ENCODE data around the gene OST4.

Gene OST4

DNA sequence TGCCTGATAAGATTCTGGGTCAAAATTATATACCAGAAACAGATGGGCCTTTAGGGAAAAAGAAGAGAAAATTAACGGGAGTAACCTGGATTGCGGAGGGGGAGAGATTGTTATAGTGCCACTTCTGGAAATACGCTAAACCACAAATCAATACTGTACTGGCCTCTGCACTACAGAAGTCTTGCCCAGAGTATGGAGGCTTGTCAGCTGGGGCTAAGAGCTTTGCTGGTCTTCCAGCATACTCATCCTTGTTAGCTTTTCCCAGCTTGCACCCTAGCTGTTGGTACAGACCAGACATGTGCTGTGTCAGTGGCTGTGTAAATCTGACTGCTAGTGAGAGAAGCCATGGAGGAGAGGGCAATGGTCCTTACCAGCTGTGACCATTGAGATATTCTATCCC is 11.1 kb downstream of the OST4 start:
- TF ChIP-seq TAF1 (IDR thresholded peaks at IDR 0.05; ENCODE audit: low read depth), result no peak
- no peak for TF ChIP-seq FOXM1 (IDR thresholded peaks at IDR 0.05; ENCODE audit: borderline replicate concordance, low read depth)
- TF ChIP-seq EP300 (IDR thresholded peaks at IDR 0.05; ENCODE audit: borderline replicate concordance), result no peak
- no peak for TF ChIP-seq CEBPB (IDR thresholded peaks at IDR 0.05)
- TF ChIP-seq, protein P1, sequence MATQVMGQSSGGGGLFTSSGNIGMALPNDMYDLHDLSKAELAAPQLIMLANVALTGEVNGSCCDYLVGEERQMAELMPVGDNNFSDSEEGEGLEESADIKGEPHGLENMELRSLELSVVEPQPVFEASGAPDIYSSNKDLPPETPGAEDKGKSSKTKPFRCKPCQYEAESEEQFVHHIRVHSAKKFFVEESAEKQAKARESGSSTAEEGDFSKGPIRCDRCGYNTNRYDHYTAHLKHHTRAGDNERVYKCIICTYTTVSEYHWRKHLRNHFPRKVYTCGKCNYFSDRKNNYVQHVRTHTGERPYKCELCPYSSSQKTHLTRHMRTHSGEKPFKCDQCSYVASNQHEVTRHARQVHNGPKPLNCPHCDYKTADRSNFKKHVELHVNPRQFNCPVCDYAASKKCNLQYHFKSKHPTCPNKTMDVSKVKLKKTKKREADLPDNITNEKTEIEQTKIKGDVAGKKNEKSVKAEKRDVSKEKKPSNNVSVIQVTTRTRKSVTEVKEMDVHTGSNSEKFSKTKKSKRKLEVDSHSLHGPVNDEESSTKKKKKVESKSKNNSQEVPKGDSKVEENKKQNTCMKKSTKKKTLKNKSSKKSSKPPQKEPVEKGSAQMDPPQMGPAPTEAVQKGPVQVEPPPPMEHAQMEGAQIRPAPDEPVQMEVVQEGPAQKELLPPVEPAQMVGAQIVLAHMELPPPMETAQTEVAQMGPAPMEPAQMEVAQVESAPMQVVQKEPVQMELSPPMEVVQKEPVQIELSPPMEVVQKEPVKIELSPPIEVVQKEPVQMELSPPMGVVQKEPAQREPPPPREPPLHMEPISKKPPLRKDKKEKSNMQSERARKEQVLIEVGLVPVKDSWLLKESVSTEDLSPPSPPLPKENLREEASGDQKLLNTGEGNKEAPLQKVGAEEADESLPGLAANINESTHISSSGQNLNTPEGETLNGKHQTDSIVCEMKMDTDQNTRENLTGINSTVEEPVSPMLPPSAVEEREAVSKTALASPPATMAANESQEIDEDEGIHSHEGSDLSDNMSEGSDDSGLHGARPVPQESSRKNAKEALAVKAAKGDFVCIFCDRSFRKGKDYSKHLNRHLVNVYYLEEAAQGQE (IDR thresholded peaks at IDR 0.05; ENCODE audit: low read depth), result no peak
- TF ChIP-seq RAD21 (IDR thresholded peaks at IDR 0.05; ENCODE audit: low read depth), result no peak
- TF ChIP-seq YY1 (IDR thresholded peaks at IDR 0.05; ENCODE audit: low read depth), result no peak
- TF ChIP-seq, protein P2, sequence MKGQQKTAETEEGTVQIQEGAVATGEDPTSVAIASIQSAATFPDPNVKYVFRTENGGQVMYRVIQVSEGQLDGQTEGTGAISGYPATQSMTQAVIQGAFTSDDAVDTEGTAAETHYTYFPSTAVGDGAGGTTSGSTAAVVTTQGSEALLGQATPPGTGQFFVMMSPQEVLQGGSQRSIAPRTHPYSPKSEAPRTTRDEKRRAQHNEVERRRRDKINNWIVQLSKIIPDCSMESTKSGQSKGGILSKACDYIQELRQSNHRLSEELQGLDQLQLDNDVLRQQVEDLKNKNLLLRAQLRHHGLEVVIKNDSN (IDR thresholded peaks at IDR 0.05), result no peak
- no peak for TF ChIP-seq TCF12 (IDR thresholded peaks at IDR 0.05; ENCODE audit: low read depth)
- TF ChIP-seq ZBTB7A (IDR thresholded peaks at IDR 0.05; ENCODE audit: low read depth), result no peak
- TF ChIP-seq CREB1 (IDR thresholded peaks at IDR 0.05; ENCODE audit: low read depth), result no peak
- no peak for TF ChIP-seq NFIC (IDR thresholded peaks at IDR 0.05)
- TF ChIP-seq TEAD4 (IDR thresholded peaks at IDR 0.05), result no peak
- TF ChIP-seq EGR1 (IDR thresholded peaks at IDR 0.05), result no peak

DNA sequence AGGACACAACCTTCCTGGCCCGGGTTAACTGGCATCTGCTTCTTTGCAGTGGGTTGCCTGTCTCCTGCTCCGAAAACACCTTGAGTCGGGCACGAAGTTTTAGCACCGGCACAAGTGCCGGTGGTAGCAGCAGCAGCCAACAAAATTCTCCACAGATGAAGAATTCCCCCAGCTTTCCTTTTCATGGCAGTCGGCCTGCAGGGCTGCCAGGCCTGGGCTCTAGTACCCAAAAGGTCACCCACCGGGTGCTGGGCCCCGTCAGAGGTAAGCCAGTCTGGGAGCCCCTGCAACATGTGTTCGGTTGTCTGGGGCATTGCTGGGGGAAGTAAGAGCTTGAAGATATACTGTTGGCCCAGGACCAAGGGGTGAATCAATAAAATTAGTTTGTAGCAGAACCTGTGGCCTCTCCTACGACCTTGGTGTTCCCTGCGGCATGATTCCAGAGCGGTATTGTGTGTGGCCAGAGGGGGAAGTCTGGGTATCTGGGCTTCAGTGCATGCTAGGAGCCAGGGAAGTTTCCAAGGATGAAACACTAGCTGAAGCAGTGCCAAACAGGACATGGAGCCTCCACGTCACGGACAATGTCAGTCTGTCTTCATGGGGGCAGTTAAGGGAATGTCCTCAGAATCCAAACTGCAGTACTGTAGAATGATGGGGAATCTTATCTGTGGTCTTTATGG is 12.2 kb downstream of the OST4 start:
- TF ChIP-seq CREB1 (IDR thresholded peaks at IDR 0.05; ENCODE audit: low read depth) (no peak), YY1 (IDR thresholded peaks at IDR 0.05; ENCODE audit: low read depth) (no peak), RAD21 (IDR thresholded peaks at IDR 0.05; ENCODE audit: low read depth) (no peak), TEAD4 (IDR thresholded peaks at IDR 0.05) (no peak), NFIC (IDR thresholded peaks at IDR 0.05) (no peak), EGR1 (IDR thresholded peaks at IDR 0.05) (no peak), TCF12 (IDR thresholded peaks at IDR 0.05; ENCODE audit: low read depth) (no peak), CEBPB (IDR thresholded peaks at IDR 0.05) (no peak)
- TF ChIP-seq, protein P3, sequence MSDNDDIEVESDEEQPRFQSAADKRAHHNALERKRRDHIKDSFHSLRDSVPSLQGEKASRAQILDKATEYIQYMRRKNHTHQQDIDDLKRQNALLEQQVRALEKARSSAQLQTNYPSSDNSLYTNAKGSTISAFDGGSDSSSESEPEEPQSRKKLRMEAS (IDR thresholded peaks at IDR 0.05), result no peak
- TF ChIP-seq, protein P2 (IDR thresholded peaks at IDR 0.05), result no peak
- TF ChIP-seq, protein P1 (IDR thresholded peaks at IDR 0.05; ENCODE audit: low read depth), result no peak

DNA sequence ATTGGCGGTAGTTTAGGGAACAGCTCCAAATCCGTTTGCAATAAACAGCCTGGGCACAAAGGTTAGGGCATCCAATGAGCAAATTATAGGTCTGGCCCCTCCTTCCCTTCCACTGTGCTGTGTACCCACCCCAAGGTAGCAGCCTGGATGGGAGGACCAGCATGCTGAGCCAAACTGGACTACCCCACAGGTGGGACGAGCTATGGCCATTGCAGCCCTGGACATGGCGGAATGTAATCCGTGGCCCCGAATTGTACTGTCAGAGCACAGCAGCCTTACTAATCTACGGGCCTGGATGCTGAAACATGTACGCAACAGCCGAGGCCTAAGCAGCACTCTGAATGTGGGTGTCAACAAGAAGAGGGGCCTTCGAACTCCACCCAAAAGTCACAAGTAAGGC is 13.2 kb downstream of the OST4 start:
- TF ChIP-seq, protein P3 (IDR thresholded peaks at IDR 0.05), result no peak
- TF ChIP-seq NFIC (IDR thresholded peaks at IDR 0.05) (no peak), EP300 (IDR thresholded peaks at IDR 0.05; ENCODE audit: borderline replicate concordance) (no peak)

DNA sequence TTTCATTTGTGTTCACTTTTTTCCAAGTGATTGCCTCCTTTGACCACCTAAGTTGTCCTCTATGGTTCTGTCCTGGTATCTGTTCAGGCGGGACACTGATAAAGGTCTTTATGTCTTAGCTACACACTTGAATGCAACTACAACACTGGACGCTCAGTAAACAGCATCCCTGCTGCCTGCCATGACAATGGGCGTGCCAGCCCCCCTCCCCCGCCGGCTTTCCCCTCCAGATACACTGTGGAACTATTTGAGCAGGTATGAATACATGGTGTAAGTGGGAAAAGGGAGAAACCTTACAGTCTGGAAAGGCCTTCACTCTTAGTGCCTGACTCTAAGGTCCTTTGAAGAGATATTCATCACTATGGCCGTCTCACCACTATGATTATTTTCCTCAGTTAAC is 14.3 kb downstream of the OST4 start:
- TF ChIP-seq TAF1 (IDR thresholded peaks at IDR 0.05; ENCODE audit: low read depth) (no peak), CEBPB (IDR thresholded peaks at IDR 0.05) (no peak), EP300 (IDR thresholded peaks at IDR 0.05; ENCODE audit: borderline replicate concordance) (no peak)
- TF ChIP-seq, protein P2 (IDR thresholded peaks at IDR 0.05), result no peak

DNA sequence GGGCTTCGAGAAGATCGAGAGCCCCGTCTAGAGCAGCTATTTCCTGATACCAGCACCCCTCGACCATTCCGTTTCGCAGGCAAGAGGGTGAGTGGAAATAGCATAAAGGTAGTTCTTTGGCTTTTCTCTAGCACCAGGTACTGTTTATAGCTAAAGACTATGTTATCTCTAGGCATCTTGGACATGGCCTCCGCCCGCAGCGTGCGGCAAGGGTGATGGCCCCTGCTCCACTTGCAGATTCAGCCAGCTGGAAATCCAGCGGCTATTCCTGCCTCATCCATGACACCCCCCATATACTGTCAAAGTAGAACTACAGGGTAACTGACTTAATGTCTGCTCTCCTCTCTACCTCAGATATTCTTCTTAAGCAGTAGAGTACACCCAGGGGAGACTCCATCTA is 16.7 kb downstream of the OST4 start:
- TF ChIP-seq YY1 (IDR thresholded peaks at IDR 0.05; ENCODE audit: low read depth), result no peak
- TF ChIP-seq RAD21 (IDR thresholded peaks at IDR 0.05; ENCODE audit: low read depth), result no peak
- TF ChIP-seq, protein P3 (IDR thresholded peaks at IDR 0.05), result no peak
- TF ChIP-seq TCF12 (IDR thresholded peaks at IDR 0.05; ENCODE audit: low read depth), result no peak
- TF ChIP-seq FOXM1 (IDR thresholded peaks at IDR 0.05; ENCODE audit: borderline replicate concordance, low read depth), result no peak
- no peak for TF ChIP-seq EGR1 (IDR thresholded peaks at IDR 0.05)
- TF ChIP-seq, protein P2 (IDR thresholded peaks at IDR 0.05), result no peak
- TF ChIP-seq, protein P1 (IDR thresholded peaks at IDR 0.05; ENCODE audit: low read depth), result no peak
- no peak for TF ChIP-seq TEAD4 (IDR thresholded peaks at IDR 0.05)
- TF ChIP-seq NFIC (IDR thresholded peaks at IDR 0.05), result no peak
